Mesenchymal stem cell (in vitro differentiated cells and primary cell): ENCODE measurements around the gene ENPP7.

Experiments
- DNase-seq: peaks from one replicate; pipeline ENCODE4 v3.0.0-alpha.2; 2013
- H2AFZ ChIP-seq: one replicate; pipeline ENCODE4 v1.6.1; 2013; ENCODE audit warnings: low read depth, mild to moderate bottlenecking, control low read depth, inconsistent platforms, low read length, moderate library complexity
- H2AK5ac ChIP-seq: 2 replicates; pipeline ENCODE4 v1.6.1; 2013; ENCODE audit warnings: low read length, moderate library complexity, mild to moderate bottlenecking, inconsistent platforms; ENCODE audit not compliant: severe bottlenecking
- H2BK120ac ChIP-seq: one replicate; pipeline ENCODE4 v1.6.1; 2013; ENCODE audit warnings: low read depth, mild to moderate bottlenecking, inconsistent platforms, low read length, moderate library complexity
- H2BK12ac ChIP-seq, 2 experiments: one replicate each; pipeline ENCODE4 v1.6.1; 2013; ENCODE audit warnings: inconsistent platforms in 2 of 2, low read length in 2 of 2, mild to moderate bottlenecking in 2 of 2, moderate library complexity in 2 of 2, control low read depth in 1 of 2
- H2BK15ac ChIP-seq: one replicate; pipeline ENCODE4 v1.6.1; 2013; ENCODE audit warnings: mild to moderate bottlenecking, low read depth, inconsistent platforms; ENCODE audit not compliant: poor library complexity, severe bottlenecking
- H2BK5ac ChIP-seq: 2 replicates; pipeline ENCODE4 v1.6.1; 2013; ENCODE audit warnings: low read depth, mild to moderate bottlenecking, low read length, control low read depth, inconsistent platforms; ENCODE audit not compliant: poor library complexity, severe bottlenecking
- H3K14ac ChIP-seq, 2 experiments: one replicate each; pipeline ENCODE4 v1.6.1; 2013; ENCODE audit warnings: inconsistent platforms in 2 of 2, low read length in 2 of 2, control low read depth in 1 of 2, mild to moderate bottlenecking in 1 of 2, moderate library complexity in 1 of 2
- H3K18ac ChIP-seq, 2 experiments: one replicate each; pipeline ENCODE4 v1.6.1; 2013; ENCODE audit warnings: inconsistent platforms in 2 of 2, low read length in 2 of 2, control low read depth in 1 of 2, low read depth in 1 of 2, mild to moderate bottlenecking in 1 of 2
- H3K23ac ChIP-seq, 2 experiments: one replicate each; pipeline ENCODE4 v1.6.1; 2013; ENCODE audit warnings: inconsistent platforms in 2 of 2, low read length in 2 of 2, mild to moderate bottlenecking in 2 of 2, moderate library complexity in 2 of 2, control low read depth in 1 of 2
- H3K27ac ChIP-seq: 2 replicates; pipeline ENCODE4 v1.5.1; 2013; ENCODE audit warnings: mild to moderate bottlenecking, moderate library complexity, low read length, control low read depth, inconsistent platforms; ENCODE audit not compliant: poor library complexity, severe bottlenecking
- H3K27me3 ChIP-seq, 2 experiments: 2 replicates each; pipeline versions ENCODE4 v1.6.1 to v1.7.0; 2013; ENCODE audit warnings: low read length in 2 of 2, mild to moderate bottlenecking in 2 of 2, moderate library complexity in 2 of 2, control low read depth in 1 of 2, inconsistent platforms in 1 of 2; ENCODE audit not compliant: control insufficient read depth in 1 of 2, insufficient read depth in 1 of 2
- H3K36me3 ChIP-seq, 2 experiments: 2 replicates each; pipeline versions ENCODE4 v1.6.1 to v1.7.0; 2013; ENCODE audit warnings: low read length in 2 of 2, control low read depth in 1 of 2, inconsistent platforms in 1 of 2, low read depth in 1 of 2, mild to moderate bottlenecking in 1 of 2; ENCODE audit not compliant: insufficient read depth in 2 of 2, control insufficient read depth in 1 of 2
- H3K4ac ChIP-seq, 2 experiments: one replicate each; pipeline ENCODE4 v1.6.1; 2013; ENCODE audit warnings: inconsistent platforms in 2 of 2, low read length in 2 of 2, mild to moderate bottlenecking in 2 of 2, moderate library complexity in 2 of 2, control low read depth in 1 of 2, low read depth in 1 of 2
- H3K4me1 ChIP-seq: 2 replicates; pipeline ENCODE4 v1.6.1; 2013; ENCODE audit warnings: low read depth, low read length, control low read depth; ENCODE audit not compliant: control insufficient read depth, insufficient read depth
- H3K4me2 ChIP-seq: 2 replicates; pipeline ENCODE4 v1.6.1; 2013; ENCODE audit warnings: low read length, mild to moderate bottlenecking, inconsistent platforms; ENCODE audit not compliant: poor library complexity, severe bottlenecking
- H3K4me3 ChIP-seq, 2 experiments: 2 replicates each; pipeline versions ENCODE4 v1.5.1 to v1.7.0; 2013; ENCODE audit warnings: low read length in 2 of 2, mild to moderate bottlenecking in 2 of 2, control low read depth in 1 of 2, low read depth in 1 of 2; ENCODE audit not compliant: insufficient read depth in 1 of 2
- H3K79me1 ChIP-seq: replicated peaks from 2 replicates; pipeline ENCODE4 v1.6.1; 2013; ENCODE audit warnings: mild to moderate bottlenecking, control low read depth, low read length, inconsistent platforms; ENCODE audit not compliant: poor library complexity, severe bottlenecking
- H3K9ac ChIP-seq: 2 replicates; pipeline ENCODE4 v1.7.0; 2013; ENCODE audit warnings: mild to moderate bottlenecking, low read length, moderate library complexity
- H3K9me3 ChIP-seq: 2 replicates; pipeline ENCODE4 v1.7.0; 2013; ENCODE audit warnings: mild to moderate bottlenecking, low read length; ENCODE audit not compliant: control insufficient read depth
- H4K8ac ChIP-seq: one replicate; pipeline ENCODE4 v1.6.1; 2013; ENCODE audit warnings: inconsistent platforms, mild to moderate bottlenecking, low read length, moderate library complexity
- H4K91ac ChIP-seq: one replicate; pipeline ENCODE4 v1.6.1; 2013; ENCODE audit warnings: mild to moderate bottlenecking, low read length, inconsistent platforms
- WGBS: methylation state at CpG from one replicate; pipeline ENCODE4 v1.1.7; 2013; ENCODE audit warnings: mixed read lengths; 5-methylcytosine and 5-hydroxymethylcytosine counted together

The ENPP7 gene

DNA sequence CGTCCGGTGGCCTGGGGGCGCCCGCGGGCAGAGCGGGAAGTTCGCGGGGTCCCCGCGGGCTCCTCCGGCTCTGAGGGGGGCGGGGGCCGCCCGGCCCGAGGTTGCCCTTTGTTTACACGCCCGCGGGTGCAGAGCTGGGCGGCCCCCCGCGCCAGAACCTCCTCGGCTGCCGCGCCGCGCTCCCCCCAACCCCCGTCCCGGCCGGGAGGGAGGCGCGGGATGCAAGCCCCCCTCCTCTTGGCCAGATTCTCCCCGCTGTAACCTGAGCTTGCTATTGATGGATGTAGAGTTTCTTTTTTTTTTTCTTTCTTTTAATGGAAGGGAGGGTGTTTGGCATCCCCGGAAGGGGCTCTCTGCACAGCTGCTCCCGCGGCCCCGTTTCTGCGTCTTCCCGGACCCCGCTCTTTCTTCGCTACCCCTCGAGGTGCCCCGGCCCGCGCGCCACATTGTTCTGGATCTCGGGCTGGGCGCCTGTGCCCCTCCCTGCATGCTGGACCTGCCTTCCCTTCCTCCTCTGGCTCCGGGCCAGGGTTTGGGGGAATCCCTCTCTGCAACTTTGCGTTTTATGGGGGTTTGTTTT lies 47.9 kb downstream of the ENPP7 start:
- 1% methylated on average over 26 of the region's 49 CpGs for WGBS
- Histone ChIP-seq H2AK5ac (no peak overlapping the region), H2BK15ac (no peak overlapping the region), H2BK120ac (no peak overlapping the region), H2AFZ (peak overlapping the region; percentile 92), H3K79me1 (no peaks in the 10 kb centered on the region), H3K4me1 (peaks cover 13% of the 10 kb centered on the region), H3K4me3 (peak overlapping the region in 1 of 2 experiments; percentile 78), H3K18ac (peak overlapping the region in 1 of 2 experiments; percentile 50), H3K4ac (no peak overlapping the region), H3K23ac (no peak overlapping the region), H3K27ac (no peak overlapping the region), H2BK5ac (no peak overlapping the region), H3K27me3 (peaks cover 32 to 85% of the 10 kb centered on the region in 2 experiments), H3K14ac (no peak overlapping the region), H3K9ac (no peak overlapping the region), H4K91ac (no peak overlapping the region), H3K4me2 (peak overlapping the region; percentile 81), H4K8ac (no peak overlapping the region), H3K36me3 (peaks cover 0 to 12% of the 10 kb centered on the region in 2 experiments), H3K9me3 (no peaks in the 10 kb centered on the region), H2BK12ac (no peak overlapping the region)
- DNase-seq, result peak; percentile 17

DNA sequence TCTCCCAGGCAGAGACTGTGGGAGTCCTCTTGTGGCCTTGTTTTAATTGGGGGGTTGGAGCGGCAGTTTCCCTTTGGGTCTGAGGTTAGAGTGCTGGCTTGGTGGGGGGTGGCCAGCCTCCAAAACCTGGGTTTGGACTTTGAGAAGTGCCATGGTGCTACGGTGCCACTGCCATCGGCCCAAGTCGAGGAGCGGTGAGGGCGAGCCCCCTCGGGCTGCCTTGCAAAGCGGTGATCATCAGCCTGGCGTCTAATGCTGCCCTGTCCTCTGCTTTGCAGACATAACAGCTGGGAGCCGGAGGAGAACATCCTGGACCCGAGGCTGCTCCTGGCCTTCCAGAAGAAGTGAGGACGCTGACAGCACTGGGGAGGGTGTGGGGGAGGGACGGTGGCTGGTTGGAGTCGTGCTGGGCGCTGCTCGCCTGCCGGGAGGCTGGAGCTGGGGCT lies 48.4 kb downstream of the ENPP7 start:
- Histone ChIP-seq H2BK12ac (no peak overlapping the region), H3K27ac (no peak overlapping the region), H4K91ac (no peak overlapping the region), H2AK5ac (no peak overlapping the region), H3K79me1 (no peaks in the 10 kb centered on the region), H3K27me3 (peaks cover 27 to 80% of the 10 kb centered on the region in 2 experiments), H3K14ac (no peak overlapping the region), H3K18ac (no peak overlapping the region), H4K8ac (no peak overlapping the region), H3K36me3 (peaks cover 0 to 16% of the 10 kb centered on the region in 2 experiments), H3K9me3 (no peaks in the 10 kb centered on the region), H3K23ac (no peak overlapping the region), H3K4ac (no peak overlapping the region), H2BK5ac (no peak overlapping the region), H3K4me3 (no peak overlapping the region), H2BK120ac (no peak overlapping the region), H2BK15ac (no peak overlapping the region), H3K4me1 (peaks cover 13% of the 10 kb centered on the region), H3K9ac (no peak overlapping the region), H3K4me2 (peak overlapping the region; percentile 81), H2AFZ (no peak overlapping the region)
- 7% methylated on average over 15 of the region's 17 CpGs for WGBS
- DNase-seq, result peak; percentile 20

DNA sequence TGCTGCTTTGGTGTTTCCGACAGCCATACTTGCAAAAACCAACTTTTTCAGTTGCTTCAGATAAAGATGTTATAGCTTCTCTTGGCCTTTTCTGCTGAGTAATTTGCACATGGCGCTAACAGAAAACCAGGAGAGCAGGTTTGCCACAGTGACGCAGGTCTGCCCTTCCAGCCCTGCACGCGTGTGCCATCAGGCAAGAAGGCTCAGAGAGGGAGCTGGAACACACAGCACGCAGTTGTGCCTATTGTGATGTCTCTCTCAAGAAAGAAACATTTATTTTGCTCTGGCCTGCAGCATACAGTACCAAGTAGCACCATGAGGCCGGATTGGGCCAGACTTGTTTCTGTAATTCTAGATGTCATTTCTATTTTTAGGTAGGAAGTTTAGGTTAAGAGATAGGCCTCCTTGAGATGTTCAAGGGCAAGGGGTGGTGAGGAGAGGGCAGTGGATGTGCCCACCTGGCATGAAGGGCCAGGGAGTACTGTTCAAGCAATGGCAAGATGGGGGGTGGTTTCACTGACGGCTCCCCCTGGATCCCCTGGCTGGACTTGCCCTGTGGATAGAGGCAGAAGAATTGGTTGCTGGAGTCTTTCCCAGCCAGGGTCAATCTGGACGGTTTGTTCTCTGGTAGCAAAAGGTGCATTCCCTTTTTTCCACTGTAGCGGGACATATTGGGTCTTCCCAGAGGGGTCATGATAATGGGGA lies 49.1 kb downstream of the ENPP7 start:
- peaks cover 0 to 23% of the 10 kb centered on the region in 2 experiments for H3K36me3 ChIP-seq
- no peaks in the 10 kb centered on the region for H3K79me1 ChIP-seq
- H3K14ac ChIP-seq, result no peak overlapping the region
- no peak overlapping the region for H3K4me3 ChIP-seq
- H3K4me2 ChIP-seq, result no peak overlapping the region
- H2BK12ac ChIP-seq, result no peak overlapping the region
- H4K91ac ChIP-seq, result no peak overlapping the region
- H2AK5ac ChIP-seq, result no peak overlapping the region
- H2BK5ac ChIP-seq, result no peak overlapping the region
- H3K9me3 ChIP-seq, result no peaks in the 10 kb centered on the region
- no peak overlapping the region for H3K18ac ChIP-seq
- H3K27me3 ChIP-seq, result peaks cover 20 to 73% of the 10 kb centered on the region in 2 experiments
- H3K4ac ChIP-seq, result no peak overlapping the region
- no peak overlapping the region for H4K8ac ChIP-seq
- H3K9ac ChIP-seq, result no peak overlapping the region
- H2BK120ac ChIP-seq, result no peak overlapping the region
- peaks cover 13% of the 10 kb centered on the region for H3K4me1 ChIP-seq
- no peak overlapping the region for H2BK15ac ChIP-seq
- H3K27ac ChIP-seq, result no peak overlapping the region
- WGBS, result 96% methylated on average over 10 of the region's 10 CpGs
- DNase-seq, result no peak
- no peak overlapping the region for H2AFZ ChIP-seq
- H3K23ac ChIP-seq, result no peak overlapping the region

DNA sequence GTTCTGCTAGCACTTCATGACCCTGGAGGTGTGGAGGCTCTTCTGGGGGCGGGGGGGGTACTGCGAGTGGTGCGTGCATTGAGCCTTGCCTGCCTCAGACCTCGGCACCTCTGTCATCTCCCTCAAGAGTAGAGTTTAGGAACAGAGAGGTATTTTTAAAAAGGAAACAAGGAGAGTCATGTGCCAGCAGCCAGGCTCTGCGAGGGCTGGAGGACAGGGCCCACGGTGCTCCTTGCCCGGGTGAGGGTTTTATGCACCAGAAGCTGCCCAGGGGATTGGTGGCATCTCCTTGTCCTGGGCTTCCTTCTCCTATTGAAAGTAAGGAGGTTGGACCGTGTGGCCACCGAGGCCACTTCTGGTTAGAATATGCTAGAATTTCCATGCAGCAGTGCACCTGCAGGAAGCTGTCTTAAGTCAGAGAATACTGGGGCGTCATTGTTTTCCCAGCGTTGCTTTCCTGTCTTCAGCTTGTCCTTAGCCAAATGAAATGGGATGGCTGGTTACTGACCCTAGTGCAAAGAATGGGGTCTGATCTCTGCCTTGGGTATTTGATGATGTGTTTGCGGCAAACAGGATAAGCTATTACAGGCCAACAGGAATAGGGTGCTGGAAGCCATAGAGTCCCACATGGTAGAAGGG lies 50.4 kb downstream of the ENPP7 start:
- DNase-seq, result no peak
- H3K14ac ChIP-seq, result no peak overlapping the region
- no peak overlapping the region for H2AK5ac ChIP-seq
- no peak overlapping the region for H2BK5ac ChIP-seq
- H3K9me3 ChIP-seq, result no peaks in the 10 kb centered on the region
- H3K4me3 ChIP-seq, result no peak overlapping the region
- peaks cover 13% of the 10 kb centered on the region for H3K4me1 ChIP-seq
- H3K4ac ChIP-seq, result no peak overlapping the region
- H3K27me3 ChIP-seq, result peaks cover 11 to 73% of the 10 kb centered on the region in 2 experiments
- peaks cover 0 to 32% of the 10 kb centered on the region in 2 experiments for H3K36me3 ChIP-seq
- H3K18ac ChIP-seq, result no peak overlapping the region
- no peak overlapping the region for H2BK12ac ChIP-seq
- H2AFZ ChIP-seq, result no peak overlapping the region
- H2BK120ac ChIP-seq, result no peak overlapping the region
- no peaks in the 10 kb centered on the region for H3K79me1 ChIP-seq
- H4K91ac ChIP-seq, result no peak overlapping the region
- no peak overlapping the region for H3K23ac ChIP-seq
- 96% methylated on average over 12 of the region's 12 CpGs for WGBS
- H2BK15ac ChIP-seq, result no peak overlapping the region
- H3K4me2 ChIP-seq, result no peak overlapping the region
- H3K27ac ChIP-seq, result no peak overlapping the region
- H3K9ac ChIP-seq, result no peak overlapping the region
- H4K8ac ChIP-seq, result no peak overlapping the region
